GM12872 (cell line): ENCODE results near the gene OR8D1.

Source experiments
- TF ChIP-seq, protein P1 (sequence below): IDR thresholded peaks from 3 replicates; pipeline ENCODE4 v1.5.1; 2011; ENCODE audit warnings: low read depth, mild to moderate bottlenecking, low read length, moderate library complexity; ENCODE audit not compliant: insufficient read depth

The OR8D1 gene

DNA sequence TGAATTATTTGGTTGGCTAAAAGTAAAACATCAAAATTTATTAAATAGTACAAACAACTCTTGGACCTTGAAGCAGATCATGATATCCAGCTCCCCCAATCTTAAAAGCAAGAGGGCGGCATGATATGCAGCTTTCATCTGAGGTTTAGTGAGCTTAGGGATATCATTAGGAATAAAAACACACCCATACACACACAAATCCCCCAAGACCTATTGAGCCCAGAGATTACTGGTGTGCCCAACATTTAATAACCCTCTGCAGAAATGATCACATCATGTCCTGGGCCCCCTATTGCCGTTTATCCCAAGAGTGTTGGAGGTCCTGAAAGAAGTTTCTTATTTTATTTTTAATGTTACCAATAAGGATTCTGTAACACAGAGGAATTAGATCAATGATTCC is at the start of gene OR8D1:
OR8D1 (minus strand) TSS at position 101 of the 400 bp plus-strand sequence. CDS start 3,183 bp downstream, outside the sequence.
- TF ChIP-seq, protein P1, sequence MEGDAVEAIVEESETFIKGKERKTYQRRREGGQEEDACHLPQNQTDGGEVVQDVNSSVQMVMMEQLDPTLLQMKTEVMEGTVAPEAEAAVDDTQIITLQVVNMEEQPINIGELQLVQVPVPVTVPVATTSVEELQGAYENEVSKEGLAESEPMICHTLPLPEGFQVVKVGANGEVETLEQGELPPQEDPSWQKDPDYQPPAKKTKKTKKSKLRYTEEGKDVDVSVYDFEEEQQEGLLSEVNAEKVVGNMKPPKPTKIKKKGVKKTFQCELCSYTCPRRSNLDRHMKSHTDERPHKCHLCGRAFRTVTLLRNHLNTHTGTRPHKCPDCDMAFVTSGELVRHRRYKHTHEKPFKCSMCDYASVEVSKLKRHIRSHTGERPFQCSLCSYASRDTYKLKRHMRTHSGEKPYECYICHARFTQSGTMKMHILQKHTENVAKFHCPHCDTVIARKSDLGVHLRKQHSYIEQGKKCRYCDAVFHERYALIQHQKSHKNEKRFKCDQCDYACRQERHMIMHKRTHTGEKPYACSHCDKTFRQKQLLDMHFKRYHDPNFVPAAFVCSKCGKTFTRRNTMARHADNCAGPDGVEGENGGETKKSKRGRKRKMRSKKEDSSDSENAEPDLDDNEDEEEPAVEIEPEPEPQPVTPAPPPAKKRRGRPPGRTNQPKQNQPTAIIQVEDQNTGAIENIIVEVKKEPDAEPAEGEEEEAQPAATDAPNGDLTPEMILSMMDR = no peak

DNA sequence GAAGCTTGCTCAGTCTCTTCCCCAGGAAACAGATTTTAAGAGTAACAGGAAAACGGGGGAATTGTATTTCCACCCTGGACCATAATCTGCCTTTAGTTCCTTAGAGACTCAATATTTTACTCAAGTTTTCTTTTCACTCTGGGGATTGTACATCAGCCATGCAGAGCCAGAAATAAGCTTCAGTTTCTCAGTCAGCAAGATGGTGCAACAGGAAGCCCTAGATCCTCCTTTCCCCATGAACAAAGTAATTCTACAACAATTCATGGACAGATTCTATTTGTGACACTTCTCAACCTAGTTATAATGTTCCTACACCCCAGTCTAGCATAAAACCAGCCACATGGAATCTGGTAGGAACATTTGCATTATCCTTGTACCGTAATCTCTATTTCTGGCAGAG is 45.8 kb upstream of the OR8D1 start:
- TF ChIP-seq, protein P1 = no peak

DNA sequence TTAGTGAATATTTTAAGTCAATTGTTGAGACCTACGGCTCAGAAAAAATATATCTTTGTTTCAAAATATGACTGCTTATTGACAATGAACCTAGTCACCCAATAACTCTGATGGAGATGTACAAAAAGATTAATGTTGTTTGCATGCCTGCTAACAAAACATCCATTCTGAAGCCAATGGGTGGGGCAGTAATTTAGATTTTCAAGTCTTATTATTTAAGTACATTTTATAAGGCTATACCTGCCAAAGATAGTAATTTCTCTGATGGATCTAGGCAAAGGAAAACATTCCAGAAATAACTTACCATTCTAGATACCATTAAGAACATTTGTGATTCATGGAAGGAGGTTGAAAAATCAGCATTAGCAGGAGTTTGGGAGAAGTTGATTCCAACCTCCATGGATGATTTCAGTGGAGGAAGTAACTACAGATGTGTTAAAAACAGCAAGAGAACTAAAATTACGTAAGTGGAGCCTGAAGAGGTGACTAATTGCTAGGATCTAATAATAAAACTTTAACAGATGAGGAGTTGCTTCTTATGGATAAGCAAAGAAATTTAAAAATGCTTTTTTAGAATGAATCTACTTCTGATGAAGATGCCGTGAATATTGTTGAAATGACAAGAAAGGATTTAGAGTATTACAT is 32.7 kb upstream of the OR8D1 start:
- TF ChIP-seq, protein P1 = no peak

DNA sequence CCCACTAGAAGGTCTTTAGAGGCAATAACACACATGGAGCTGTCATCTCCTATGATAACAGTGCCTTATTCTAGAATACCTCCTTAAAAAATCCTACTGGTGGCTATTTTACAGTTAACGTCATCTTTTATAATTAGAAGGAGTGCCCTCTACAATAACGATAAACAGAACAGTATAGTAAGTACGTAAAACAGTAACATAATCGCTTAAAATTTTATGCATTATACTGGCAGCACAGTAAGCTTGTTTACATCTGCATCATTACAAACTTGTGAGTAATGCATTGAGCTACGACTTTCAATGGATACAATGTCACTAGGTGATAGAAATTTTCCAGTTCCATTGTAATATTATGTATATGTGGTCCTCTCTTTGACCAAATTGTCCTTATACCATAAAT is 30.6 kb upstream of the OR8D1 start:
- TF ChIP-seq, protein P1 = no peak

DNA sequence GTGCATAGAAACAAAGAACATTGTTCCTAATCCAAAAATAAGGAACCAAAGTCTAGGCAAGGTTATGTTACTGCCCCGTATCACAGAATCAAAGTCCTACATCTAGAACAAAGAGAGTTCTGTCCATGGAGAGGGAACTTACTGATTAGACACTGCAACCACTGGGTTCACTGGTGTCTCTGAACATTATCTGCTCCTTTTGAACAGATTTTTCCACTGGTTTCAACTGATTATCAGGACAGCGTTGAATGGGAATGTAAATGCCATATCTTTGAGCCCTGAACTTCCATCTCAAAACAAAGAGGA is 26.3 kb upstream of the OR8D1 start:
- TF ChIP-seq, protein P1 = no peak

DNA sequence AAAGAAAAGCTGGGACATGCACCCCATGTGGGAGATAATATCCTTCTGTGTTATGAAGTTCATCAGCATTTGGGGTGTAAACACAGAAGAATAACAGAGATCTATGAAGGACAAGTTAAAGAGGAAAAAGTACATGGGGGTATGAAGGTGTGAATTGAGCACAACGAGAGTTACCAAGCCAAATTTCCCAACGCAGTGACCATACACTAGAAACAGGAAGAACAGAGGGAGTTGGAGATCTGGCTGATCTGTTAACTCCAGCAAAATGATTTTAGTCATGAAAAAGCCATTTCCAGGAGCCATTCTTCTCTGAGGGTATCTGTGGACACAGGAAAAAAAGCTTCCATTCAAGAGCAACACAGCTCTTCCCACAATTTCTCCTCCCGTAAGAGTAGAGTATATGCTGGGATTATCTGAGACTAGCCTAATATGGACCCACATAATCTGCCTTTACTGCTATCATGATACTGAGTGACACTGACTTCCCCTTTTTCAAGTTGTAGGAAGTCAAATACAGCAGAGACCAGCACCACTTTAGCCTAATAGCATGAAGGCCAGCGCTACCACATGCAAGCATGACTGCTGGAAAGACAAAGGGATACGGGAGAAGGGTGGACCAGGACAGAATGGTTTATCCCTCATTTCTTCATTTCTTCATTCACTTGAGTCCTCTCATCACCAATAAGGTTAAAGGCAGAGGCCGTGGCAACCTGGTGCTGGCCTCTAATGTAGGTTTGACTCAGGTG is 25.8 kb upstream of the OR8D1 start:
- TF ChIP-seq, protein P1 = no peak

DNA sequence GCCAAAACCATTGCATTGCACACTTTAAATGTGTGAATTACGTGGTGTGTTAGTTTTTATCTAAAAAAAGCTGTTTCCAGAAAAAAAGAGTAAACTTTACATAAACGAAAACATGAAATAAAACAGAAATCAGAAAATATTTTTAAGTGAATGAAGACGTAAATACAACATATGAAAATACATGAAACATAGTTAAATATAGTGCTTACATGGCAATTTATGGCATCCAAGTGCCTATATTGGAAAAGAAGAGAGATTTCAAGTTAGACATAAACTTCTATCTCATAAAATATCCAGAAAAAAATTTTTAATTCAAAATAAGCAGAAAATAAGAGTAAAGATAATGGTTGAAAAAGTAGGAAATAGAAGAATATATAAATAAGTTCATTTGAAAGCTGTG is 18.1 kb upstream of the OR8D1 start:
- TF ChIP-seq, protein P1 = no peak
